ENCODE measurements around the gene MTIF2.
"Not testable (repeated sequence)": the region's sequence is repeated elsewhere in the genome, so short reads cannot be mapped to it uniquely, and the experiment has no call there.

MTIF2 gene

DNA sequence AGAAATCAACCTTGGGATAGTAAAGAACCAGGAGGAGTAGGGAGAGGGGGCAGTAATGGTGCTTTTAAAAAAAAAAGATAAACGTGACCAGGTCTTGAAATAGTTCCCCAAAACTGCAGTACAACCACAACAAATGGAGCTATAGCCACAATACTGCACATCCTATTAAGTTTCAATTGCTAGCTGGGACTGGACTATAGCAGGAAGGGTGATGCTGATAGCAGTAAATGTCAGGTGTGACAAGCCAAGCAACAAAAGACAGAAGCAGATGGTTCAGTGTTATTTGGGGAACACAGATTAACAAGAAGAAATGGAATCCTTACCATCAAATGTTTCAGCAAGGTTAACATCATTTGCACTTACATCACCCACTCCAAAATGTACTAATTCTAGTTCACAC is 26.4 kb downstream of the MTIF2 start:
- no peak for DNase-seq (ENCODE audit: extremely low read depth in 1 of 2, low read depth in 1 of 2)

GRCh38 chr2:55241582-55241981 is 27.4 kb downstream of the MTIF2 start:
- not testable (repeated sequence) for DNase-seq (ENCODE audit: extremely low read depth in 1 of 2, low read depth in 1 of 2)

DNA sequence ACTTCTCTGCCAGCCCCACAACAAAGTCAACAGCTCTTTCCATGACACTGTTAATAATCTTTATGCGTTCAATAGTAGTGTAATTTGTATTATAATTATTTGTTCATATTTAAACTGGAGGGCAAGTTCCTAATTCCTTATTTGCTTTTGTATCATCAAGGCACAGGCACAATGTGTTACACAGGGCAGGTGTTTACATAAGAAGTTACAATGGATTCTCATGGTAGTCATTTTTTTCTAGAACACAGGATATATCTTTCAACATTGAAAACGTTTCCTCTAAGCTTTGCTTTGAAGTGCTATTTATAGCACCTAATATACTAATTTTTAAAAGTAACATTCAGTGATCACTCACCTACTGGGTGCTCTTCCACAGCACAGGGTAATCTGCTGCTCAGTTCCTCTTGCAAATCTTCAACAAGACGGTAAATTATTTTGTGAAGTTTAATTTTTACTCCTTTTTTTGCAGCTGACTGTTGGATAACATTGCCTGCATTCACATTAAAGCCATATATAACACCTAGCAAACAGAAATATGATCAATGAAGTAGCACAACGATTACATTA is 29.3 kb downstream of the MTIF2 start:
- no peak for DNase-seq (ENCODE audit: extremely low read depth in 1 of 2, low read depth in 1 of 2)

DNA sequence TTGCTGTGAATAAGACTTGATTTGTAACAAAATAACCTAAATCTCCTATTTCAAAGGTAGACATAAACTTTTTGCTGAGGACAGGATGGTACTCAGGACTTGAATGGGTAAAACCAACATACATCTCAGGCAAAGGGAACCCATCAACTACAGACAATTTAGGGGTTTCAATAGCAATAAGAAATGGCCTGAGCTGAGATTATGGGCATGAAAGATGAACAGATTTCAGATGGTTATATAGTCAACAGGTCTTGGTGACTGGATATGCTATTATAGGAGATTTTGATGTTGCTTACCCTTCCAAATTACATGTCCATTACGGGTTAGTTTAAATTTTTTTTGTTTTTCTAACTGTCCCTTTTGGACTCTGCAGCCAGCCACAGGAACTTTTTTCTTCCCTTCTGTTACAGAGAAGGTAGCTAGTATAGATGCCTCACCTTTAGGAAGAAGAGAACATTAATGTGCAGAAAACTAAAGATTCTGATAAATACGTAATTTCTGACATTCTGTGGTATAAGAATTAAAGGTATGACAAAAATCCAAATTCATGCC is 32.0 kb downstream of the MTIF2 start:
- no peak for DNase-seq (ENCODE audit: extremely low read depth in 1 of 2, low read depth in 1 of 2)

DNA sequence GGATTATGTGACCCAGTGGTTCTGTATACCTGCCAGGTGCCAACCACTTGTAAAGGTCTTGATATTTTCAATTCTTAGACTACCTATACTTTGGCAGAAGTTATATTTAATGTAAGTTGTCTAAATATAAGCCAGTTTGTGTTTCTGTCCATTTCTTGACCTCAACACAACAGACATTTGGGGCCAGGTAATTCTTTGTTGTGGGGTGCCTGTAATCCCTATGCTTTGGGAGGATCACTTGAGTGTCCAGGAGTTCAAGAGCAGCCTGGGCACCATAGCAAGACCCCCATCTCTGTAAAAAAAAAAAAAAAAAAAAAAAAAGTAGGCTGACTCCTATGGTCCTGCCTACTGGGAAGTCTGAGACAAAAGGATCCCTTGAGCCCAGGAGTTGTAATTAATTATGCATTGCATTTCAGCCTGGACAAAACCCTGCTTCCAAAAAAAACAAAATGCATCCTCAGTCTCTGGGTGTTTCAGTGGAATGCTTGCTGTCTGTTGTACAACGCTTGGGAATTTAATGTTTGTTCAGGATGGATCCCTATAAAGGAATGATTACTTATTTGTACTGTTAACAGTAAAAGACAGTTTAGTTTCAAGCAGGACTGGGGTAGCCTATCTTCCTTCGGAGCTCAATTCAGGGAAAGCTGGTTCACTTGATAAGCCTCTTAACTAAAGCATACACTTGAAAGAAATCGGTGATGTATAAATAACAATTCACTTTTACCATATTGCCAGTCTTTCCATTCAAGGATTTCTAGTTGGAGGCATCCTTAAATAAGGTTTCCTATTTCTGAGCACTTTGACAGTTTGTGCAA is 33.1 kb downstream of the MTIF2 start:
- DNase-seq (ENCODE audit: extremely low read depth in 1 of 2, low read depth in 1 of 2) = no peak

DNA sequence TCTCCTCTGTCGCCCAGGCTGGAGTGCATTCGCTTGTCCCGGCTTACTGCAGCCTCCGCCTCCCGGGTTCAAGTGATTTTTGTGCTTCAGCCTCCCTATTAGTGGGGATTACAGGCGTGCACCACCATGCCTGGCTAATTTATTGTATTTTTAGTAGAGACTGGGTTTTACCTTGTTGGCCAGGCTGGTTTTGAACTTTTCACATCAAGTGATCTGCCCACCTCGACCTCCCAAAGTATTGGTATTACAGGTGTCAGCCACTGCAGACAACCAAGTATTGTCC is 35.4 kb downstream of the MTIF2 start:
- no peak for DNase-seq (ENCODE audit: extremely low read depth in 1 of 2, low read depth in 1 of 2)

GRCh38 chr2:55232863-55233657 is 36.0 kb downstream of the MTIF2 start:
- DNase-seq (ENCODE audit: extremely low read depth in 1 of 2, low read depth in 1 of 2) = peak in 1 of 2 donors; percentile 26

GRCh38 chr2:55232084-55232862 is 36.8 kb downstream of the MTIF2 start, which contains the start of the genes CLHC1 and RPS27A:
TSS of gene CLHC1 (minus strand) at chr2:55232293. CDS start at chr2:55222411, 9,882 bp downstream.
TSS of gene RPS27A (plus strand) at chr2:55232688. CDS start at chr2:55232825, 137 bp downstream.
- DNase-seq (ENCODE audit: extremely low read depth in 1 of 2, low read depth in 1 of 2) = peak; percentile 87 to 88

DNA sequence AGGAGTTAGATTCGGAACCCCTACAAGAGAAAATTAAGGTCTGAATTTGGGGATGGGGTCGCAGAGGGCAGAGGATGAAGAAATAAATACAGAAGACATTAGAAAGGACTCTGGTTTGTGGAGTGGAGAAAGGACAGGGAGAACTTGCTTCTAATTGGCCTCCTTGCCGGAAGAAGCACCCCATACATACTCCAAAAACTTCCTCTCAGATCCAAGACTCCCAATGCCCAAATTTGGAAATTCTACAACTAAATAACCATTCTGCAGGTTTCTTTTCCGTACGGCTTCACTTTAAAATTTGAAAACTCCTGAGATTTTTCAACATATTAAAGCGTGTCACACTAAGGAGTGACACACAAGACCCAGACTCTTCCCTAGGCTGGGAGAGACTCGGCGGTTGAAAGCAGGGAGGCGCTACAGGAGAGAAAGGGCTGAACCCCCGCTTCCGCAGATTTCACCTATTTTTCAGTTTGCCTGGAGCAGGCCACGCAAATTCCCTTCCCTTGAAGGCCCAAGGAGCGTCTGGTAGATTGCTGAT is 37.4 kb downstream of the MTIF2 start:
- DNase-seq (ENCODE audit: extremely low read depth in 1 of 2, low read depth in 1 of 2) = no peak

DNA sequence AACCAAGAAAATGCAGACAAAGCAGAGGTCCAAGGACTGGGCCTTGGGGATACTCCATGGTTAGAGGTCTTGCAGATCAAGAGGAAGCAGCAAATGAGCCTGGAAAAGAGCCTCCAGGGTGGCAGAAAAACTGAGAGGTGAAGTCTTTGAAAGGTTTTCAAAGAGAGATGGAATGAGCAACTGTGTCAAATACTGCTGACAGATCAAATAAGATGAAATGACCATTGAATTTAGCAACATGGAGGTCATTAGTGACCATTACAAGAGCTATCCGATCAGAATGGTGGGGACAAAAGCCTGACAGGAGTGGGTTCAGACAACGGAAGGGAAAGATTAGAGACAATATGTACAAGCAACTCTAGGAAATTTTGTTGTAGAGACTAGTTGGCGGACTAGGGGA is 38.5 kb downstream of the MTIF2 start:
- DNase-seq (ENCODE audit: extremely low read depth in 1 of 2, low read depth in 1 of 2) = no peak

DNA sequence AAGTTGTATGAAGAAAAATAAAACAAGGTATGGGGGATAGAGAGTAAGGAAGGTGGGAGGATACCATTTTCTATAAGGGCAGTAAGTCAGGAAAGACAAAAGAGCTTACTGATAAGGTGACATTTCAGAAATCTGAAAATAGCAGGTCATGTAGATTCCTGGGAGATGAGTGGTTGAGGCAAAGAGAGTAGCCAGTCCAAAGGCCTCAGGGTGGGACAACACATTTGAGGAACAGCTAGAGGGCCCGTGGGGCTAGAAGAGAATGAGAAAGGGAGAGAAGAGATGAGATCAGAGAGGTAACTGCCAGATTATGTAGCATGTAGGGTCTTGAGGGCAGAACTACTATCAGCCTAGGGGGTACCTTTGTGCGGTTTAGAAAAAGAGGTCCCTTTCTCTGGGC is 39.8 kb downstream of the MTIF2 start:
- DNase-seq (ENCODE audit: extremely low read depth in 1 of 2, low read depth in 1 of 2) = no peak

DNA sequence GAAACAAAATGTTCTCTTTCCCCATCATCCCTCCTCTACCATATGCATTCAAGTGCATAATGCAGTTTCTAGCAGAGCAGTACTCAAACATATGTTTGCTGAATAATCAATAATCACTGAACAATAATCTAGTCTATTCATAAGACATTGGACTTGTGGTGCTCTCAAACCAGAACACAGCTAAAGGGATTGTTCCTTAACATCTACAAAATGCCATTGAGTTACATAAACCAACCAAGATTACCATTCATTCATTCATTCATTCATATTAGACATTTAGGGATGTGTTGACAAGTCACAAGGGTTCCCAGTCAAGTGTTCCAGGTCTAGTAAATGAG is 40.8 kb downstream of the MTIF2 start:
- no peak for DNase-seq (ENCODE audit: extremely low read depth in 1 of 2, low read depth in 1 of 2)

DNA sequence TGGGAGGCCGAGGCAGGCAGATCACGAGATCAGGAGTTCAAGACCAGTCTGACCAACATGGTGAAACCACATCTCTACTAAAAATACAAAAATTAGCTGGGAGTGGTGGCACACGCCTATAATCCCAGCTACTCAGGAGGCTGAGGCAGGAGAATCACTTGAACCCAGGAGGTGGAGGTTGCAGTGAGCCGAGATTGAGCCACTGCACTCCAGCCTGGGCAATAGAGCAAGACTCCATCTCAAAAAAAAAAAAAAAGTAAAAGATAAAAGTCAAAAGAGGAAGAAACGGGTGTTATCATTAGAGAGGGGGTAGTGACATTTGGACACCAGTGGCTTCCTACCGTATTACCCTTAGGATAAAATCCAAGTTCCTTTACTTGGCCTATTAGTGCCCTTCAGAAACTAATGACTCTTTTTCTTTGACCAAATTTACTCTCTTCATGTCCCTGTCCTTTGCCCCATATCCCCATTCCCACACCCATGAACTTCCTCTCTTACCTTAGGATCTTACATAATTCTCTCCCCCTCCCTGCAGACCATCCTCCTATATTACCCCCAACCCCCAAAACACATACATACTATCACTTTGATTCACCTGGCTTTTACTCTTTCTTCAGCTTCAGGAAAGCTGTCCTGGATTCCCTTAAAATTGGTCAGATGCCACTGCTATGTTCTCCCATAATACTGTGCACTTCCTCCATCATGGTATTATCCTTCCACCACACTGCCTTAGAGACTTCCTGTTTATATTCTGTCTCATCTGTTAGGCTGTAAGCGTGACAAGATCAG is 41.4 kb downstream of the MTIF2 start:
- not testable (repeated sequence) for DNase-seq (ENCODE audit: extremely low read depth in 1 of 2, low read depth in 1 of 2)

- no peak for DNase-seq (ENCODE audit: extremely low read depth in 1 of 2, low read depth in 1 of 2)
Measured at GRCh38 chr2:55225481-55226020, 43.5 kb downstream of the MTIF2 start.

DNA sequence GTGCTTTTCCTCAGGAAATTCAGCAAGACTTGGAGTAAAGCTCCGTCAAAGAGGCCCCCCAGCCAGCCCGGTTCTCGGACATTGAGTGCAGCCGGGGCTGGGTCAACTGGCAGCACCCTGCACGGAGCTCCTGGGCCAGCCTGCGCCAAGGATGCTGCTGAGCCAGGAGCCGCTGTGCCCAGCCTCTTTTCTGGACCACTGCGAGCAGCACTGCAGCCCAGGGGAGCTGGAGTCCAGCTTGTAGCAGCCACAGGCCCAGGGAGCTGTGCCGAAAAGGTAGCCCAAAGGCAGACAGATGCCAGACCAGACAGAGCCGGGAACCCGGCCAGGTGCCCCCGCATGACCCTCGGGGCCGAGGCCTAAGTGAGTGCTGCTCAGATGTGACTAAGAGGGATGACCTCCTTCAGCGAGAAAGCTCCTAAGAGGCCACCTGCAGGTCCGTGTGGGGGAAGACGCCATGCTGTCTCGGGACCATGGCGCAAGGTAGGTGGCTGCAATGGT is 44.2 kb downstream of the MTIF2 start:
- DNase-seq (ENCODE audit: extremely low read depth in 1 of 2, low read depth in 1 of 2) = no peak

- no peak for DNase-seq (ENCODE audit: extremely low read depth in 1 of 2, low read depth in 1 of 2)
Measured at GRCh38 chr2:55223958-55224760, 44.9 kb downstream of the MTIF2 start.

DNA sequence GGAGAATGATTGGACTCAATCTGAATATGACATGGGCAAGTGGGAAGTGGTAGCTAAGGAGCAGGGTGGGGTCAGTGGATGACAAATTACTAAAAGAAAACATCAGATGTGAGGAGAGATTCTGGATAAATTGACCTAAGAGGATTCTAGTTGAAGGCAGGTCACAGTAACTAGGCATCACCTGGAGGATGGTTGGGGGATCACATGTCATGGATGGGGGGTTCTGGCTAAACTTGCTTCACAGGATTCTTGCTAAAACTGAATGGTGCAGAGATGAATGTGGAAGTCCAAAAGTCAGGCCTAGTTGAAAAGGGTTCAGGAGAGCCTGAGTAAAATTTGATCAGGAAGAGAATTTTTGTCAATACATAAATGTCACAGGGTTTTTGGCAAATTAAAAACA is 55.2 kb downstream of the MTIF2 start:
- no peak for DNase-seq (ENCODE audit: extremely low read depth in 1 of 2, low read depth in 1 of 2)

- no peak for DNase-seq (ENCODE audit: extremely low read depth in 1 of 2, low read depth in 1 of 2)
Measured at GRCh38 chr2:55204950-55205349, 64.1 kb downstream of the MTIF2 start.

- no peak for DNase-seq (ENCODE audit: extremely low read depth in 1 of 2, low read depth in 1 of 2)
Measured at GRCh38 chr2:55204536-55204935, 64.5 kb downstream of the MTIF2 start.

Data from activated CD8-positive, alpha-beta memory T cell treated with anti-CD3 and anti-CD28 coated beads for 1 hour (primary cell).